ENCODE results near the gene APOBEC4. TPM values are rescaled to one million over a fixed set of nuclear protein-coding genes. Genes with fewer than 3 reads are reported as not detected.

The APOBEC4 gene
- polyA plus RNA-seq, 1 donor from 2014 or later, result not detected

- Histone ChIP-seq H3K27ac (ENCODE audit: low read length) (no peak overlapping the region), H3K4me2 (ENCODE audit: low read length) (no peak overlapping the region), H3K79me2 (replicated peaks; ENCODE audit: insufficient read depth, low read length) (no peaks in the 10 kb centered on the region), H2AFZ (ENCODE audit: low read depth, low read length) (no peak overlapping the region), H3K36me3 (ENCODE audit: insufficient read depth, low read length) (no peaks in the 10 kb centered on the region), H3K27me3 (ENCODE audit: insufficient read depth, low read depth, low read length) (no peaks in the 10 kb centered on the region), H3K9ac (ENCODE audit: low read length) (no peak overlapping the region), H3K4me3 (ENCODE audit: low read length) (no peak overlapping the region), H3K9me2 (ENCODE audit: insufficient read depth, low read length) (no peaks in the 10 kb centered on the region), H3F3A (ENCODE audit: insufficient read depth, low read length, poor library complexity, severe bottlenecking) (no peaks in the 10 kb centered on the region), H4K20me1 (ENCODE audit: insufficient read depth) (no peaks in the 10 kb centered on the region), H3K9me3 (ENCODE audit: low read length) (no peaks in the 10 kb centered on the region)
- TF ChIP-seq RAD21 (conservative IDR thresholded peaks at IDR 0.05), result no peak
- no peak for TF ChIP-seq SMC3 (conservative IDR thresholded peaks at IDR 0.05; ENCODE audit: poor library complexity)
- TF ChIP-seq EP300 (conservative IDR thresholded peaks at IDR 0.05; ENCODE audit: poor library complexity, severe bottlenecking), result no peak
- no peak for TF ChIP-seq REST (IDR thresholded peaks at IDR 0.05; ENCODE audit: borderline replicate concordance)
- TF ChIP-seq POLR2AphosphoS5 (IDR thresholded peaks at IDR 0.05), result no peak
- TF ChIP-seq EZH2 (IDR thresholded peaks at IDR 0.05; ENCODE audit: borderline replicate concordance, insufficient read depth, low read length, poor library complexity, severe bottlenecking), result no peak
- no peak for TF ChIP-seq MXI1 (conservative IDR thresholded peaks at IDR 0.05; ENCODE audit: poor library complexity, severe bottlenecking)
- no peak for TF ChIP-seq TAF1 (IDR thresholded peaks at IDR 0.05; ENCODE audit: low read depth)
- TF ChIP-seq CTCF (IDR thresholded peaks at IDR 0.05; ENCODE audit: poor library complexity, severe bottlenecking), result no peak
Measured at GRCh38 chr1:183697814-183698590, 44.9 kb upstream of the APOBEC4 start.

GRCh38 chr1:183696981-183697380, 43.9 kb upstream of the APOBEC4 start:
- no peak overlapping the region for H3K4me2 ChIP-seq (ENCODE audit: low read length)
- H4K20me1 ChIP-seq (ENCODE audit: insufficient read depth), result no peaks in the 10 kb centered on the region
- TF ChIP-seq POLR2AphosphoS5 (IDR thresholded peaks at IDR 0.05) (no peak), RAD21 (conservative IDR thresholded peaks at IDR 0.05) (no peak)
- H3K4me3 ChIP-seq (ENCODE audit: low read length), result no peak overlapping the region
- no peaks in the 10 kb centered on the region for H3K9me3 ChIP-seq (ENCODE audit: low read length)
- H3K27me3 ChIP-seq (ENCODE audit: insufficient read depth, low read depth, low read length), result no peaks in the 10 kb centered on the region
- H3K9me2 ChIP-seq (ENCODE audit: insufficient read depth, low read length), result no peaks in the 10 kb centered on the region
- H3K27ac ChIP-seq (ENCODE audit: low read length), result no peak overlapping the region
- H3F3A ChIP-seq (ENCODE audit: insufficient read depth, low read length, poor library complexity, severe bottlenecking), result no peaks in the 10 kb centered on the region
- H3K79me2 ChIP-seq (replicated peaks; ENCODE audit: insufficient read depth, low read length), result no peaks in the 10 kb centered on the region
- no peak overlapping the region for H3K9ac ChIP-seq (ENCODE audit: low read length)
- no peak overlapping the region for H2AFZ ChIP-seq (ENCODE audit: low read depth, low read length)
- no peaks in the 10 kb centered on the region for H3K36me3 ChIP-seq (ENCODE audit: insufficient read depth, low read length)

Data from neural cell (in vitro differentiated cells).